ENCODE measurements around the gene PPP1R3C. TPM values are rescaled to one million over a fixed set of nuclear protein-coding genes. Genes with fewer than 3 reads are reported as not detected.

The PPP1R3C gene
- 1.9 and 5.9 TPM in 2 replicates for total RNA-seq

DNA sequence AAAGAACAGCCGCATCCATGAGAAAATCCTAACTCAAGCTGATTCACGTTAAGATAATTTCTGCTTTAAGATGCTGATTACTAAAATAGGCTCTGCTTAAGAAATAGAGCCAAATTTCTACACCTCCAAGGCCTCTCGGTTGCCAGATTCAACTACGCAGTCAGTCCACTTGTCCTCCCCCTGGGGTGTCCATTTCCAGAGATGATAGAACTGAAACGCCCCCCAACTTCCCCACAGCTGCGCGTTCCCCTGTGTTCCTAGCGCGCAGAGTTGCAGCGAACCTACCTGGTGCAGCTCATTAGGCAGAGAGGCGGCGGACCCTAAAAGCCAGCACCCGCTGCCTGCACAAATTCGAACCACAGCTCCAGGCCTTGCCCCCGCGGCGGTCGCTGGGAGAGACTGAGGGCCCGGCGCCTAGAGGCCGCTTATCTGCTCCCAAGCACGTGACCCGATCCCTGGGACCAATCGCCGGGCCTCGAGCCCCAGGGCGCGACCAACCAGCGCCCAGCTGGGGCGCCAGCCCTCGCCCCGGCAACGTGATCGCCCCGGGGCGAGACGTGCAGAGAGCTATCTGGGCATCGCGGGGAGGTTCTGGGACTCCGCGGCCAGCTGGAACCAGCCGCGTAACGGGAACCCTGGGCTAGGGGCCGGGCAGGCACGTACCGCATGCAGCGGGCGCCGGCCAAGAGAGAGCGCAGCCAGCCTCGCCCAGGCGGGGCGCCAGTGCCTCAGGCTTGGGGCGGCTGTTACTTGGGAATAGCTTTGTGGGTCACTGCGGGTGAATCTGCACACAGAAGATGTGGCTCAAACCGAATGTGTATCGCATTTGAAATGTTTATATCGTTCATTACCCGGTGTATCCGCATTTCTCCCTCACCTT lies at the start of gene PPP1R3C:
Gene PPP1R3C, minus strand, starts transcription at position 401 of the 880 bp plus-strand sequence. Its CDS starts 102 bp downstream, at position 299.

Other genes starting within 250 kb of the PPP1R3C start
- 3.9 and 7.3 TPM in 2 replicates for gene HECTD2, start 222.7 kb downstream of the PPP1R3C start, total RNA-seq
- gene TNKS2, start 165.4 kb upstream of the PPP1R3C start, total RNA-seq: 42.6 and 58.1 TPM in 2 replicates

Data from epithelial cell of umbilical artery (primary cell).